ENCODE results near the gene CFAP161. TPM values are rescaled to one million over a fixed set of nuclear protein-coding genes. Genes with fewer than 3 reads are reported as not detected.

The CFAP161 gene
- total and polyA plus RNA-seq, 9 of the 15 experiments (the other 6 are each of a cell fraction or from before 2014, with no cell fraction given), result 25.8 to 83.3 (median 75.6) TPM

DNA sequence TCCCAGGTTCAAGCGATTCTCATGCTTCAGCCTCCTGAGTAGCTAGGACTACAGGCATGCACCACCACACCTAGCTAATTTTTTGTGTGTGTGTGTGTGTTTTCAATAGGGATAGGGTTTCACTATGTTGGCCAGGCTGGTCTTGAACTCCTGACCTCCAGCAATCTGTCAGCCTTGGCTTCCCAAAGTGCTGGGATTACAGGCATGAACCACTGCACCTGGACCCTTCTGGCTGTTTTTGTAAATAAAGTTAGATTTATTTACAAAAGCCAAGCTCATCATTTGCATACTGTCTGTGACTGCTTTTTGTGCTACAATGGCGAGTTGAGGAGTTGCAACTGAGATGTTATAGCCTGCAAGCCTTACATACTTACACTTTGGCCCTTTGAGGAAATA is 34.1 kb downstream of the CFAP161 start:
- H3K9me3 ChIP-seq (replicated peaks; ENCODE audit: control insufficient read depth, insufficient read depth, low read depth, low read length), result no peaks in the 10 kb centered on the region
- H3K4me2 ChIP-seq (ENCODE audit: insufficient read depth, low read length), result peak overlapping the region; percentile 33
- H3K36me3 ChIP-seq (ENCODE audit: control insufficient read depth, insufficient read depth, low read length), result peaks cover 7% of the 10 kb centered on the region; the same call in 2 of the 3 replicates
- intact Hi-C loops (cut with micrococcal nuclease) (no loop called here), in situ Hi-C loops (cut with MboI) (no loop called here)
- BruUV-seq (replicated peaks), result no TSS peak
- FAIRE-seq (no peak), ATAC-seq (peak; percentile 4; the same call in 1 of the 3 replicates), DNase-seq (ENCODE audit: extremely low read depth in 1 of 4, low spot score in 3 of 4) (no peak)
- no peaks in the 10 kb centered on the region for H3K79me2 ChIP-seq (ENCODE audit: control insufficient read depth, insufficient read depth, low read length)
- H3K9ac ChIP-seq (ENCODE audit: insufficient read depth in 1 of 2, low read depth in 2 of 2, low read length in 2 of 2), result 0 out of 4 replicates have a peak overlapping the region, but pooled peaks of 1 of the 2 experiments have one; percentile 18
- CTCF ChIA-PET (ENCODE audit: low intra/inter-chr PET ratio), result no interaction called here
- WGBS (ENCODE audit: insufficient coverage, low coverage, missing lambda C conversion rate), result 68% methylated on average over 2 of the region's 2 CpGs
- H2AFZ ChIP-seq (ENCODE audit: low read depth, low read length), result peak overlapping the region; percentile 64
- no peak overlapping the region for H3K4me3 ChIP-seq
- H3K27ac ChIP-seq (ENCODE audit: extremely low read depth, low read depth, low read length), result peak overlapping the region; percentile 81
- POLR2A ChIA-PET, result interaction anchor here (0.6 to 3.1 kb wide), 4 partner anchors 7 to 21 kb away, joined by 3 to 10 read pairs (median 4); no protein-coding TSS in a partner anchor
- no peaks in the 10 kb centered on the region for H3K27me3 ChIP-seq (ENCODE audit: control insufficient read depth in 2 of 2, insufficient read depth in 2 of 2, low read length in 2 of 2)
- TF ChIP-seq NR2C2 (CRISPR knock-in tag; IDR thresholded peaks at IDR 0.05) (no peak), NR2C2 (tag; IDR thresholded peaks at IDR 0.05) (peak; percentile 9; the same call in 1 of the 2 replicates), NR4A1 (CRISPR knock-in tag; IDR thresholded peaks at IDR 0.05) (no peak), NR4A1 (tag; IDR thresholded peaks at IDR 0.05) (peak; percentile 32; the same call in 1 of the 2 replicates), ZNF644 (tag; IDR thresholded peaks at IDR 0.05; ENCODE audit: low read depth) (peak; percentile 0; the same call in 1 of the 2 replicates), FOXA1 (IDR thresholded peaks at IDR 0.05; ENCODE audit: borderline replicate concordance) (no peak), MEIS2 (IDR thresholded peaks at IDR 0.05; ENCODE audit: partially characterized antibody) (no peak)
- TF ChIP-seq, protein P1, sequence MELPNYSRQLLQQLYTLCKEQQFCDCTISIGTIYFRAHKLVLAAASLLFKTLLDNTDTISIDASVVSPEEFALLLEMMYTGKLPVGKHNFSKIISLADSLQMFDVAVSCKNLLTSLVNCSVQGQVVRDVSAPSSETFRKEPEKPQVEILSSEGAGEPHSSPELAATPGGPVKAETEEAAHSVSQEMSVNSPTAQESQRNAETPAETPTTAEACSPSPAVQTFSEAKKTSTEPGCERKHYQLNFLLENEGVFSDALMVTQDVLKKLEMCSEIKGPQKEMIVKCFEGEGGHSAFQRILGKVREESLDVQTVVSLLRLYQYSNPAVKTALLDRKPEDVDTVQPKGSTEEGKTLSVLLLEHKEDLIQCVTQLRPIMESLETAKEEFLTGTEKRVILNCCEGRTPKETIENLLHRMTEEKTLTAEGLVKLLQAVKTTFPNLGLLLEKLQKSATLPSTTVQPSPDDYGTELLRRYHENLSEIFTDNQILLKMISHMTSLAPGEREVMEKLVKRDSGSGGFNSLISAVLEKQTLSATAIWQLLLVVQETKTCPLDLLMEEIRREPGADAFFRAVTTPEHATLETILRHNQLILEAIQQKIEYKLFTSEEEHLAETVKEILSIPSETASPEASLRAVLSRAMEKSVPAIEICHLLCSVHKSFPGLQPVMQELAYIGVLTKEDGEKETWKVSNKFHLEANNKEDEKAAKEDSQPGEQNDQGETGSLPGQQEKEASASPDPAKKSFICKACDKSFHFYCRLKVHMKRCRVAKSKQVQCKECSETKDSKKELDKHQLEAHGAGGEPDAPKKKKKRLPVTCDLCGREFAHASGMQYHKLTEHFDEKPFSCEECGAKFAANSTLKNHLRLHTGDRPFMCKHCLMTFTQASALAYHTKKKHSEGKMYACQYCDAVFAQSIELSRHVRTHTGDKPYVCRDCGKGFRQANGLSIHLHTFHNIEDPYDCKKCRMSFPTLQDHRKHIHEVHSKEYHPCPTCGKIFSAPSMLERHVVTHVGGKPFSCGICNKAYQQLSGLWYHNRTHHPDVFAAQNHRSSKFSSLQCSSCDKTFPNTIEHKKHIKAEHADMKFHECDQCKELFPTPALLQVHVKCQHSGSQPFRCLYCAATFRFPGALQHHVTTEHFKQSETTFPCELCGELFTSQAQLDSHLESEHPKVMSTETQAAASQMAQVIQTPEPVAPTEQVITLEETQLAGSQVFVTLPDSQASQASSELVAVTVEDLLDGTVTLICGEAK (IDR thresholded peaks at IDR 0.05), result peak; percentile 61; the same call in 1 of the 2 replicates
- TF ChIP-seq, protein P1 (CRISPR knock-in tag; IDR thresholded peaks at IDR 0.05), result peak; percentile 58; the same call in 1 of the 2 replicates
- TF ChIP-seq, protein P2, sequence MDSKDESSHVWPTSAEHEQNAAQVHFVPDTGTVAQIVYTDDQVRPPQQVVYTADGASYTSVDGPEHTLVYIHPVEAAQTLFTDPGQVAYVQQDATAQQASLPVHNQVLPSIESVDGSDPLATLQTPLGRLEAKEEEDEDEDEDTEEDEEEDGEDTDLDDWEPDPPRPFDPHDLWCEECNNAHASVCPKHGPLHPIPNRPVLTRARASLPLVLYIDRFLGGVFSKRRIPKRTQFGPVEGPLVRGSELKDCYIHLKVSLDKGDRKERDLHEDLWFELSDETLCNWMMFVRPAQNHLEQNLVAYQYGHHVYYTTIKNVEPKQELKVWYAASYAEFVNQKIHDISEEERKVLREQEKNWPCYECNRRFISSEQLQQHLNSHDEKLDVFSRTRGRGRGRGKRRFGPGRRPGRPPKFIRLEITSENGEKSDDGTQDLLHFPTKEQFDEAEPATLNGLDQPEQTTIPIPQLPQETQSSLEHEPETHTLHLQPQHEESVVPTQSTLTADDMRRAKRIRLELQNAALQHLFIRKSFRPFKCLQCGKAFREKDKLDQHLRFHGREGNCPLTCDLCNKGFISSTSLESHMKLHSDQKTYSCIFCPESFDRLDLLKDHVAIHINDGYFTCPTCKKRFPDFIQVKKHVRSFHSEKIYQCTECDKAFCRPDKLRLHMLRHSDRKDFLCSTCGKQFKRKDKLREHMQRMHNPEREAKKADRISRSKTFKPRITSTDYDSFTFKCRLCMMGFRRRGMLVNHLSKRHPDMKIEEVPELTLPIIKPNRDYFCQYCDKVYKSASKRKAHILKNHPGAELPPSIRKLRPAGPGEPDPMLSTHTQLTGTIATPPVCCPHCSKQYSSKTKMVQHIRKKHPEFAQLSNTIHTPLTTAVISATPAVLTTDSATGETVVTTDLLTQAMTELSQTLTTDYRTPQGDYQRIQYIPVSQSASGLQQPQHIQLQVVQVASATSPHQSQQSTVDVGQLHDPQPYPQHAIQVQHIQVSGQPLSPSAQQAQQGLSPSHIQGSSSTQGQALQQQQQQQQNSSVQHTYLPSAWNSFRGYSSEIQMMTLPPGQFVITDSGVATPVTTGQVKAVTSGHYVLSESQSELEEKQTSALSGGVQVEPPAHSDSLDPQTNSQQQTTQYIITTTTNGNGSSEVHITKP (IDR thresholded peaks at IDR 0.05; ENCODE audit: partially characterized antibody), result peak; percentile 32
- H3K4me1 ChIP-seq (replicated peaks in 1 of 2; ENCODE audit: control insufficient read depth in 2 of 2, insufficient read depth in 2 of 2, low read length in 2 of 2), result peaks cover 27 to 52% of the 10 kb centered on the region in 2 experiments
- H3K9me1 ChIP-seq (ENCODE audit: control insufficient read depth, insufficient read depth, low read length), result no peaks in the 10 kb centered on the region
- no peaks in the 10 kb centered on the region for H4K20me1 ChIP-seq (replicated peaks; ENCODE audit: control insufficient read depth, insufficient read depth, low read length)
